Mesendoderm (in vitro differentiated cells): ENCODE results near the gene PMIS2.

Experiments
- DNase-seq: peaks from one replicate; pipeline ENCODE4 v3.0.0; 2013
- H2AK5ac ChIP-seq: 2 replicates; pipeline ENCODE4 v1.6.1; 2013; ENCODE audit warnings: low read length, inconsistent platforms
- H2BK120ac ChIP-seq: 2 replicates; pipeline ENCODE4 v1.6.1; 2013; ENCODE audit warnings: low read depth, mild to moderate bottlenecking, low read length, moderate library complexity, mixed read lengths
- H2BK15ac ChIP-seq: replicated peaks from 2 replicates; pipeline ENCODE4 v1.6.1; 2013; ENCODE audit warnings: low read depth, mild to moderate bottlenecking, moderate library complexity
- H2BK5ac ChIP-seq: 2 replicates; pipeline ENCODE4 v1.6.1; 2013; ENCODE audit warnings: low read length, inconsistent platforms
- H3K18ac ChIP-seq: 2 replicates; pipeline ENCODE4 v1.6.1; 2013; ENCODE audit warnings: mild to moderate bottlenecking, low read length, mixed read lengths
- H3K23ac ChIP-seq: one replicate; pipeline ENCODE4 v1.6.1; 2013; ENCODE audit warnings: low read length
- H3K27ac ChIP-seq: 2 replicates; pipeline ENCODE4 v1.5.1; 2013; ENCODE audit warnings: low read depth, mild to moderate bottlenecking, inconsistent platforms, low read length, moderate library complexity
- H3K27me3 ChIP-seq: 2 replicates; pipeline ENCODE4 v1.6.1; 2013; ENCODE audit warnings: low read length, control low read depth, mild to moderate bottlenecking, inconsistent platforms; ENCODE audit not compliant: insufficient read depth, poor library complexity
- H3K36me3 ChIP-seq: 2 replicates; pipeline ENCODE4 v1.6.1; 2013; ENCODE audit warnings: low read length, inconsistent platforms; ENCODE audit not compliant: control insufficient read depth, insufficient read depth
- H3K4ac ChIP-seq: one replicate; pipeline ENCODE4 v1.6.1; 2013; ENCODE audit warnings: low read depth, mild to moderate bottlenecking, low read length, moderate library complexity
- H3K4me1 ChIP-seq: 2 replicates; pipeline ENCODE4 v1.6.1; 2013; ENCODE audit warnings: low read depth, low read length, inconsistent platforms; ENCODE audit not compliant: control insufficient read depth
- H3K4me2 ChIP-seq: 2 replicates; pipeline ENCODE4 v1.6.1; 2013; ENCODE audit warnings: low read length
- H3K4me3 ChIP-seq: 2 replicates; pipeline ENCODE4 v1.5.1; 2013; ENCODE audit warnings: mild to moderate bottlenecking, low read length
- H3K56ac ChIP-seq: one replicate; pipeline ENCODE4 v1.6.1; 2013; ENCODE audit warnings: low read length
- H3K79me1 ChIP-seq: 2 replicates; pipeline ENCODE4 v1.6.1; 2013; ENCODE audit warnings: low read length, inconsistent platforms
- H3K79me2 ChIP-seq: 2 replicates; pipeline ENCODE4 v1.6.1; 2013; ENCODE audit warnings: mild to moderate bottlenecking, low read length; ENCODE audit not compliant: control insufficient read depth, insufficient read depth
- H3K9ac ChIP-seq: 2 replicates; pipeline ENCODE4 v1.6.1; 2013; ENCODE audit warnings: low read length, inconsistent platforms
- H4K5ac ChIP-seq: one replicate; pipeline ENCODE4 v1.6.1; 2013; ENCODE audit warnings: low read length
- H4K8ac ChIP-seq: one replicate; pipeline ENCODE4 v1.6.1; 2013; ENCODE audit warnings: low read depth, mild to moderate bottlenecking, control low read depth, low read length, moderate library complexity
- WGBS: extraction: QIAGEN DNeasy Blood & Tissue Kit; methylation state at CpG from one replicate; pipeline ENCODE4 v1.1.7; 2013; ENCODE audit warnings: low lambda C conversion rate, missing lambda C conversion rate; ENCODE audit not compliant: insufficient coverage; ENCODE audit errors: extremely low coverage; 5-methylcytosine and 5-hydroxymethylcytosine counted together

Gene PMIS2

DNA sequence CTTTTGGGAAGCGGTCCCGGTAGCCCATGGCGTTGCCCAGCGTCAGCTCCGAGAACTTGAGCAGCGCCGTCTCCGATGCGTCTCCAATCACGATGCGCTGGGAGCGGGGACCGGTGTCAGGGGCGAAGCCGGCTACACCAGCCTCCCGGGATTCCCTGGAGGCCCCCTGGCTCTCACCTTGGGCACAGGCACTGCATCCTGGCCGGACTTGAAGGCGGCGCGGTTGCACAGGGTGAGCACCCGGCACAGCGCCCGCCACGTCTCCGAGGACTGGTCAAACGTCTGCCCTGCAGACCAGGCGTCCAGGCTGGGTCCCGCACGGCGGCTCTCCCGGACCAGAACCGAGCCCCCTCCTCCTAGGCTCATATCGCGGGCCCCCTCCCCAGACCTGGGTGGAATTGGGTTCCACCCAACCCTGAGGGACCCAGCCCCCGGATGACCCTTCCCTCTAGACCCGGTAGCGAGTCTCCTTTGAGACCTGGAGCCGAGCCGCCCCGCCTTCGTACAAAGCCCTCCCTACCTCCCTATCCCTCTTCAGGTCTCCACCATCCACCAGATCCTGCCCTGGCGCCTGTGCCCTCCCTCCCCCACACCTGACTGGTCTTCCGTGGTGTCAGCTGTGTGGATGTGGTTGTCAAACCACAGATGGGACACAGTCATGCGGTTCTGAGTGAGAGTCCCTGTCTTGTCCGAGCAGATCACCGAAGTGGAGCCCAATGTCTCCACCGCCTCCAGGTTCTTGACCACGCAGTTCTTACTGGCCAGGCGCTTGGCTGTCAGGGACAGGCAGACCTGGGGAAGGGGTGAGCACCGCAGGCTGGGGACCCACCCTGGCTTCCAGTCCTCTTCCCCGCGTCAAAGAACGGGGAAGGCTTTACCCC is 27.3 kb upstream of the PMIS2 start:
- H2BK120ac ChIP-seq: no peak overlapping the region
- no peak overlapping the region for H3K4me3 ChIP-seq
- no CpG with 5 or more reads among the region's 53 CpGs for WGBS
- no peaks in the 10 kb centered on the region for H3K4me1 ChIP-seq
- H3K36me3 ChIP-seq: no peaks in the 10 kb centered on the region
- no peak overlapping the region for H3K18ac ChIP-seq
- no peak overlapping the region for H3K9ac ChIP-seq
- H2AK5ac ChIP-seq: no peak overlapping the region
- no peak overlapping the region for H4K5ac ChIP-seq
- H3K79me1 ChIP-seq: no peaks in the 10 kb centered on the region
- no peak overlapping the region for H3K4ac ChIP-seq
- H3K79me2 ChIP-seq: no peaks in the 10 kb centered on the region
- no peaks in the 10 kb centered on the region for H3K27me3 ChIP-seq
- no peak overlapping the region for H3K23ac ChIP-seq
- DNase-seq: no peak
- H3K4me2 ChIP-seq: peak overlapping the region; percentile 42
- no peak overlapping the region for H4K8ac ChIP-seq
- no peak overlapping the region for H2BK15ac ChIP-seq
- H3K27ac ChIP-seq: no peak overlapping the region
- no peak overlapping the region for H3K56ac ChIP-seq
- H2BK5ac ChIP-seq: no peak overlapping the region

DNA sequence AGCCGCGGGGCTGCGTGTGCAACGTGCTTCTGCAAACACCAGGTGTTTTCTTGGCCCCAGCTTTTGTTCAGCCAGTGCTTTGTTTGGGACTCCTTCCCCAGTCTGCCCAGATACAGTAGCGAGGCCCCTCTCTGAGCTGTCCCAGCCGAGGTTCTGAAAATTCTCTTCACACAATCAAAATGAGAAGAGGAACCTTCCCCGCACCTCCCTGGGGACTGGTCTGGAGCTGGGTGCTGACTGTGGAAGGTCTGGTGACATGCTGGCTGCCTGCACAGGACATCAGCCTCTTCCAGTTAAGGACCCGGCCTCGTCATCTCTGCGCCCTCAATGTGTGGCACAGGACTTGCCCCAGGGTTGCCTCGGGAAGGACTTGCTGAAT is 26.7 kb upstream of the PMIS2 start:
- Histone ChIP-seq H2BK15ac (no peak overlapping the region), H4K5ac (no peak overlapping the region), H2AK5ac (no peak overlapping the region), H3K23ac (no peak overlapping the region), H2BK5ac (no peak overlapping the region), H3K36me3 (no peaks in the 10 kb centered on the region), H4K8ac (no peak overlapping the region), H3K27ac (no peak overlapping the region), H3K4me1 (no peaks in the 10 kb centered on the region), H3K27me3 (no peaks in the 10 kb centered on the region), H3K4ac (no peak overlapping the region), H3K4me2 (no peak overlapping the region), H3K79me2 (no peaks in the 10 kb centered on the region), H3K56ac (no peak overlapping the region), H3K18ac (no peak overlapping the region), H3K9ac (no peak overlapping the region), H3K4me3 (no peak overlapping the region), H3K79me1 (no peaks in the 10 kb centered on the region), H2BK120ac (no peak overlapping the region)
- no CpG with 5 or more reads among the region's 11 CpGs for WGBS
- no peak for DNase-seq

DNA sequence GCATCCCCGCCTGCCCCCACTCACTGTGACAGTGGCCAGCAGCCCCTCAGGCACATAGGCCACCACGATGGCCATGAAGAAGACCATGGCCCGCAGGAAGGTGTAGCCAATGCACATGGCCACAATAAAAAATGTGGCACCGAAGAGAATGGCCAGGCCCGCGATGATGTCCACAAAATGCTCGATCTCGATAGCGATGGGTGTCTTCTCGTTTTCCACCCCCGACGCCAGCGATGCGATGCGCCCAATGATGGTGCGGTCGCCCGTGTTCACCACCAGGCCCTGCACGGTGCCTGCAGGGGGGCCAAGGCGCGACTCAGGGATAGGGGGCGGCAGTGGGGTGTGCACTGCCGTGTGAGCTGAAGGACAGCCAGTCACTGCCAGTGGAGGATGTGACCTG is 26.2 kb upstream of the PMIS2 start:
- Histone ChIP-seq H3K9ac (no peak overlapping the region), H2BK15ac (no peak overlapping the region), H3K4me3 (no peak overlapping the region), H3K79me2 (no peaks in the 10 kb centered on the region), H2BK5ac (no peak overlapping the region), H3K4me1 (no peaks in the 10 kb centered on the region), H4K5ac (no peak overlapping the region), H3K23ac (no peak overlapping the region), H3K36me3 (no peaks in the 10 kb centered on the region), H3K27me3 (no peaks in the 10 kb centered on the region), H4K8ac (no peak overlapping the region), H3K4me2 (no peak overlapping the region), H2AK5ac (no peak overlapping the region), H3K79me1 (no peaks in the 10 kb centered on the region), H3K18ac (no peak overlapping the region), H2BK120ac (no peak overlapping the region), H3K56ac (no peak overlapping the region), H3K4ac (no peak overlapping the region), H3K27ac (no peak overlapping the region)
- WGBS: no CpG with 5 or more reads among the region's 23 CpGs
- no peak for DNase-seq

DNA sequence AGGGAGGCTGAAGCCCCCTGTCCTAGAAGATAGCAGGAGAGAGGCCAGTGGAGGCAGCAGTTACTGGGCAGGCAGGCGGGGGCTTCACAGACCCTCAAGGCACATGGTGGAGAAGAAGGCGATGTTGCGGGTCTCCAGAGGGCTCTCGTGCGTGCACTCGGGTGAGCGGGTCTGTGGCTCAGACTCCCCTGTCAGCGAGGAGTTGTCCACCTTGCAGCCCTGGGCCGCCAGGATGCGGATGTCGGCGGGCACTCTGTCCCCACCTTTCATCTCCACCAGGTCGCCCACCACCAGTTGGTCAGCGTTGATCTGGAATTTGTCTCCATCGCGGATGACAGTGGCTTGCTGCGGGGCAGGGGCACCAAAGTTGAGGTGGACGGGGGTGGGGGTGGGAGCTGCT is 25.7 kb upstream of the PMIS2 start:
- Histone ChIP-seq H2BK120ac (no peak overlapping the region), H3K36me3 (no peaks in the 10 kb centered on the region), H3K27me3 (no peaks in the 10 kb centered on the region)

DNA sequence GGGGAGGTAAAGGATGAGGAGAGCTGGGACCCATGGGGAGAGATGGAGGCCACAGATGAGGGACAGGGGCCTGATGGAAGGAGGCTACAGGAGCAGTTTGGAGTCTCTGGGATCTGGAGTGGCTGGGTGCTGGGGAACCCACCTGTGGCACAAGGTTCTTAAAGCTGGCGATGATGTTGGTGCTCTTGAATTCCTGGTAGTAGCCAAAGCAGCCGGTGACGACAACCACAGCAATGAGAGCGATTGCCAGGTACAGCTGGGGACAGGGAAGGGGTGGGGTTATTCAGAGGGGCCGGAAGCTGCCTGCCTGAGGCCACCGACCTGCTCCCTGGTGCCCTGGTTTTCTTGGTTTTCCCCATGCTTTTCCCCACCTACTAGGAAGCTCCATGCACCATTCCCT is 25.3 kb upstream of the PMIS2 start:
- no peaks in the 10 kb centered on the region for H3K4me1 ChIP-seq
- H2BK120ac ChIP-seq: no peak overlapping the region
- DNase-seq: no peak
- no peak overlapping the region for H2BK5ac ChIP-seq
- H3K18ac ChIP-seq: no peak overlapping the region
- no peak overlapping the region for H3K56ac ChIP-seq
- no peaks in the 10 kb centered on the region for H3K36me3 ChIP-seq
- H3K79me2 ChIP-seq: no peaks in the 10 kb centered on the region
- no peaks in the 10 kb centered on the region for H3K79me1 ChIP-seq
- H2AK5ac ChIP-seq: no peak overlapping the region
- no peak overlapping the region for H3K4me2 ChIP-seq
- no peak overlapping the region for H3K27ac ChIP-seq
- no peak overlapping the region for H4K5ac ChIP-seq
- no peak overlapping the region for H3K4me3 ChIP-seq
- no peak overlapping the region for H3K4ac ChIP-seq
- no peaks in the 10 kb centered on the region for H3K27me3 ChIP-seq
- no peak overlapping the region for H3K9ac ChIP-seq
- WGBS: no CpG with 5 or more reads among the region's 6 CpGs
- no peak overlapping the region for H3K23ac ChIP-seq
- no peak overlapping the region for H4K8ac ChIP-seq
- H2BK15ac ChIP-seq: no peak overlapping the region

More for the DNA sequence above, 25.7 kb upstream of the PMIS2 start:
- Histone ChIP-seq H3K79me1 (no peaks in the 10 kb centered on the region), H3K18ac (no peak overlapping the region), H3K4me1 (no peaks in the 10 kb centered on the region), H3K9ac (no peak overlapping the region), H2BK15ac (no peak overlapping the region), H3K79me2 (no peaks in the 10 kb centered on the region), H3K4me2 (no peak overlapping the region), H3K56ac (no peak overlapping the region), H4K8ac (no peak overlapping the region), H3K27ac (no peak overlapping the region), H2BK5ac (no peak overlapping the region), H3K23ac (no peak overlapping the region), H2AK5ac (no peak overlapping the region), H3K4me3 (no peak overlapping the region), H4K5ac (no peak overlapping the region), H3K4ac (no peak overlapping the region)
- DNase-seq: no peak
- WGBS: no CpG with 5 or more reads among the region's 18 CpGs

DNA sequence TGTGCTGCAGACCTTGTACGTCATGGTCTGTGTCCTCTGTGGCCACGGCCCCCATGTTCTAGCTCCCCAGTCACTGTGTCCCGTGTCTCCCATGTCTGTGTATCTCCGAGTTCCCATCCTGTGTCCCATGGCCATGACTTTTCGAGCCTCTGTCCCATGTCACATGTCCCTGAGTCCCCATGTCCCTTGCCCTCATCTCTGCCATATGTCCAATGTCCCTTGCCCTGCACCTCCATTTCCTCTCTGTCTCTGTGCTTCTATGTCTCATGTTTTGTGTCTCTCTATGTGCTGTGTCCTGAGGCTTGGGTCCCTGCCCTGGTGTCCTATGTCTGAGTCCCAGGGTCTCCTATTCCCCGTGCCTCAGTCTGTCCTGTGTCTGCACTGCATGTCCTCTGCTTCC is 24.5 kb upstream of the PMIS2 start:
- H4K5ac ChIP-seq: no peak overlapping the region
- no peak overlapping the region for H3K23ac ChIP-seq
- H3K4ac ChIP-seq: no peak overlapping the region
- H2AK5ac ChIP-seq: no peak overlapping the region
- no peak overlapping the region for H3K18ac ChIP-seq
- H4K8ac ChIP-seq: no peak overlapping the region
- H3K4me2 ChIP-seq: no peak overlapping the region
- no CpG with 5 or more reads among the region's 6 CpGs for WGBS
- DNase-seq: no peak
- no peaks in the 10 kb centered on the region for H3K27me3 ChIP-seq
- no peak overlapping the region for H2BK15ac ChIP-seq
- H3K79me1 ChIP-seq: no peaks in the 10 kb centered on the region
- H3K79me2 ChIP-seq: no peaks in the 10 kb centered on the region
- no peak overlapping the region for H3K4me3 ChIP-seq
- H2BK120ac ChIP-seq: no peak overlapping the region
- no peak overlapping the region for H3K9ac ChIP-seq
- no peak overlapping the region for H3K56ac ChIP-seq
- H3K4me1 ChIP-seq: no peaks in the 10 kb centered on the region
- H3K27ac ChIP-seq: no peak overlapping the region
- no peaks in the 10 kb centered on the region for H3K36me3 ChIP-seq
- no peak overlapping the region for H2BK5ac ChIP-seq
